GM21381 (cell line): ENCODE data around the gene DYNC1LI1.
A peak's percentile ranks its signal among the peaks of the same experiment; 100 is the strongest.

ENCODE experiments used
- ATAC-seq: cut with Tn5 transposase; IDR thresholded peaks from one replicate; pipeline ENCODE4 v1.9.1; 2021; ENCODE audit warnings: mild to moderate bottlenecking, moderate library complexity; ENCODE audit not compliant: unreplicated experiment

DYNC1LI1 gene

DNA sequence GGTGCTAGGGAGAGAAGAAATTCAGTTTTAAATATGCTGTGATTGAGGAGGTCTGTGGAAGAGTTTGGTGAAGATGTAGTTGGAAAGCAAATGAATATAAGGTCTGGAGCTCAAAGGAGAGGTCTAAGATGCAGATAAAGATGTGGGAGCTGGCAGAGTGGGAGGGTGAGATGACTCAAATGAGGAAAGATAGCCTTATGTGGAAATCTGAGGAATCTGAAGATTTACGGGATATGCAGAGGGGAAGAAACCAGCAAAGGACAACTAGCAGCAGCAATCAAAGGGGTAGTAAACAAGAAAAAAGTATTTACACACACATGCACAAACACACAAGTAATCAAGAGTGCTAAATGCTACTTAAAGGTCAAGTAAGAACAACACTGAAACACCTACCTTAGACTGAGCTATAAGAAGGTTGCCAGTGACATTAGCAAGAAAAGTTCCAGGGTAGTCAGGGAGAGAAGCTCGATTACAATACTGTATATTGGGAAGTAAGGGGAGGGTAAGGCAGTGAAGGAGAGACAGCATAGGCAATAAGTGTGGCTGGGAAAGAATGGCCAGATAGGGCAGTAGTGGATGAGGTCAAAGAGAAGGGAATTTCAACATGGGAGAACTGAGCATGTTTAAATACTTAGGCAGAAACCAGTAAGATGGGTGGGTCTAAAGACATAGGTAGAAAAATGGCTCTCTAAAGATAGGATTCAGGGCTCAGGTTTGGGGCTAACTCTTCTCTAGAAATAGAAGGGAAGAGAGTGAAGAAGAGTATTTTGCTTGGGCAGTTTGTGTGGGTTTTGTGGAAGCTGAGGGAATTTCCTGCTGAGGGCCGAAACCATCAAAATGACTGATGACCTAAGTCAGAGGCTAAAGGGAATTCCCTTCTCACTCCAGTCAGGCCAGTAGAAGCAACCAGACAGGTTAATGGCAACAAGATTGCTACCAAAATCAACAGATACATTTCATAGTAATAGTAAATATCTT, 76.9 kb downstream of the DYNC1LI1 start:
- ATAC-seq: peak; percentile 59

DNA sequence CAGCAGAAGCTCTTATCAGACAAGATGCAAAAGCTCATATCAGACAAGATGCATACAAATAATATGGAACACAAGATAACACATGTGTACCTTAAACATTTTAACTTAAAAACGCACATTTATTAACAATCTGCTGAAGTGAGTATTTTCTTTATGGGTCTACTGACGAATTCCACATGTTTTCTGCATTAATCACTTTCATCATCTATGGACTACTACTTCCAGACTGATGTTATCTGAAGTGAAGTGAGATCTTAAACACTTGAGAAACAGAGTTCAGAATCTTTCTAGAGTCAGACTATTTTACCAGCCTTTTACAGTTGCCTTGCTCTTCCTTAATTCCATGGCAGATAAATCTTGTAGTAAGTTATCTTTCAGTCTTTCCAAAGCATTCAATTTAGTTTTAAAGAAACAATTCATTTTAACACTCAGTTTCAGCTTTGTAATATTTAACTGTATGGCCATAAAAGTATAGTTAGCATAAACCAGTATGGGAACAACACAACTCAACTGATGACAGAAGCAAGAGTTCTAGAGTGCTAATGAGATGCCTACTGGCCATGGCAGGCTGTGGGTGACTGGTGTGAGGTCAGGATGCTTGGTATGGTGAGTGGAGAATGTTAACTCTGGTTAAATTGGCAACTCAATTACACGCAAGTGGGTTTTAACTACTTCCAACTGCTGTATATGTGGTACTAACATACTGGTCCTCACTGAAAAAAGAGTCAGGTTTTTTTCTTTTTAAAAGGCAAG, 77.8 kb downstream of the DYNC1LI1 start:
- ATAC-seq: no peak

DNA sequence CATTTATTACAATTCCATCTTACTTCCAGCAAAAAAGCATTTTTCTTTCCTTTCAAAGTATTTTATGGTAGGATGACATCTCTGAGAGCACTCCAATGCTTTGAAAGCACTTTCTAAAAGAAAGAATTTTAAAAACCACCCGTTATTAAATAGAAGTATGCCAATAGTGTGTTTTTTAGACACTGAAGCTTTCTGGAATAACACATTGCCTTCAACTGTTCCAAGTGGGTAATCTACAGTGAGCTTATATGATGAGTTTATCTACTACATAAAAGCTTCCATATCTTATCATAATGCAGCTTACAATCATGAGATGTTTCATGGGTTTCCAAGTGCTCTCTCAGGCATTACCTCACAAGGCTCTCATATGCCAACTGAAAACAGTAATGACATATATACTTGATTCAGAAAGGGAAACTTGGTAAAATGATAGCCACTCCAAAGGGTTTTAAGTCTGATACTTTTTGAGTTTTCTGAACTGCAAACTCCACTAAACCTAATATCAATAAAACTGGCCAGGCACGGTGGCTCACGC, 82.1 kb downstream of the DYNC1LI1 start:
- ATAC-seq: no peak

DNA sequence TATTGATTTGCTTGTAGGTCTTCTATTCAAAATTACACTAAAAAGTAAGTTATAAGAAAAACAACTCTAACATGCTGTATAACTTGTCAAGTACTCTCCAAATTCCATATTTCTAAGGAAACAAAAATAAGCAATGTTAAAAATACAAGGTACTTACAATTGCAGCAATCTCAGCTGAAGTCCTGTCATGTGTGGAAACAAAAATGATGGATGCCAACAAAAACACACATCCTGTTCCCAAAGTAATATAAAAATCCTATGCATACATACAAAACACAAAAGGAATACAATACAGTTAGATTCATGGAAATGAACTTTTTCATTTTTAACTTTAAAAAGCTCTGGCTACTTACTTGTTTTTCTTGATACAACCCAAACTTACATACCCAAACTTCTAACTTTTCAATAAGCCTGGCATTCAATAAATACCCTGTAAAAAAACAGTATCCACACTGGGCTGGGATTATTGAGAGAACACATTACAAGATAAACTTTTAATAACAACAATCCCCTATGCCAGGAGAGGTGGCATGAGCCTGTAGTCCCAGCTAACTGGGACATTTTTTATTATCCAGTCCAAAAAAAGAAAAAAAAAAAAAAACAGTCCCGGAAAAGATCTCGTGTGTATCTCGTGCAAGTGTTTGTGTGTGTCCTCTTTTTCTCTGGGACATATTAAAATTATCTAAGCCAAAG, 82.7 kb downstream of the DYNC1LI1 start:
- ATAC-seq: no peak

DNA sequence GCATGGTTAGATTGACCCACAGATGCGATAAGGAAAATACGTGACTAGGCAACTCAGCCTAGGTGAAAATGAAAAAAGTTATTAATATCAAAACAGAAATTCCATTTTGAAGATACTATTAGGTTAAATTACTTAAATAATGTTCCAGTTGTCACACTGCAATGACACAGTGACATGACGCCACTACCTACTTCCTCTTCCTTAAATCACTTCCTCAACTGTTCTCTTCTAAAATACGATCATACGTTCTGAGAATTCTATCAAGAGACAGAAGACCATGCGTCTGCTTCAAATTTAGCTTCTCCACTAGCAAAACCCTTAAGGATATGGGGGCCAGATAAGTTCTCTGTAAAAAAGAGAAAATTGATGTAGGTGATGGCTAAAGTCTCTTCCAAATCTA, 86.2 kb downstream of the DYNC1LI1 start:
- no peak for ATAC-seq

DNA sequence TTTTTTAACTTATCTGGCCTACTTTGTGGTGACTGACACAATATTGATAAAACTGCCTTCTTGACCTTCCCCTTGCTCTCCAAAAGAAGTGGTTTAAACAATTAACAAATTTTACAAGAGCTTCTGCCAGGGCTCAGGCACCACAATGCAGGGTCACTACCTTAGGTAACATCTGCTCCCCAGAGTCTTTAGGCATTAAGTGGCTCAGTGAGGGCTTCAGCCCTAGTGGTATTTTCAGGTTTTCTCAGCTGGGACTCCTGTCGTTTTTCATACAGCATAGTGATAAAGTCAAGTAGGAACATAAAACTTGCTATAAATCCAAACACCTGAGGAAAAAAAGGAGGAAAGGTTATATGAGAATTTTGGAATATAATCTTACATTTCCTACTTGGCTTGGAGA, 86.9 kb downstream of the DYNC1LI1 start:
- ATAC-seq: no peak

DNA sequence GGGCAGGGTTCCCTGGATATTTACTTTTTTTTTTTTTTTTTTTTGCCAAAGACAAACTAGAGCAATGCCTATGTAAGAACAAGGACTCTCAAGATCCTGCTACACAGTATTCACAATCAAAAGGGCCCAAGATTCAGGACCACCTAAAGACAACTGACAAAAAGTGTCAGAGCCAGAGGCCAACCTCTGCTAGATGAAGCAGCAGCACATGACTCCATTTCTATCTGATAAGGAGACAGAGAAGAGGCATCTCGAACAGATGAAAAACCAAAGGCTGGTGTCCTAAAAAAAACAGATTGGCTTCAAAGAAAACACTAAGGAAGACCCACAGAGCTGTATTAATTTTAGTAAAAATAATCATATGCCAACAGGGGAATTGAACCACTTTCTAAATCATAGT, 88.0 kb downstream of the DYNC1LI1 start:
- ATAC-seq: no peak

DNA sequence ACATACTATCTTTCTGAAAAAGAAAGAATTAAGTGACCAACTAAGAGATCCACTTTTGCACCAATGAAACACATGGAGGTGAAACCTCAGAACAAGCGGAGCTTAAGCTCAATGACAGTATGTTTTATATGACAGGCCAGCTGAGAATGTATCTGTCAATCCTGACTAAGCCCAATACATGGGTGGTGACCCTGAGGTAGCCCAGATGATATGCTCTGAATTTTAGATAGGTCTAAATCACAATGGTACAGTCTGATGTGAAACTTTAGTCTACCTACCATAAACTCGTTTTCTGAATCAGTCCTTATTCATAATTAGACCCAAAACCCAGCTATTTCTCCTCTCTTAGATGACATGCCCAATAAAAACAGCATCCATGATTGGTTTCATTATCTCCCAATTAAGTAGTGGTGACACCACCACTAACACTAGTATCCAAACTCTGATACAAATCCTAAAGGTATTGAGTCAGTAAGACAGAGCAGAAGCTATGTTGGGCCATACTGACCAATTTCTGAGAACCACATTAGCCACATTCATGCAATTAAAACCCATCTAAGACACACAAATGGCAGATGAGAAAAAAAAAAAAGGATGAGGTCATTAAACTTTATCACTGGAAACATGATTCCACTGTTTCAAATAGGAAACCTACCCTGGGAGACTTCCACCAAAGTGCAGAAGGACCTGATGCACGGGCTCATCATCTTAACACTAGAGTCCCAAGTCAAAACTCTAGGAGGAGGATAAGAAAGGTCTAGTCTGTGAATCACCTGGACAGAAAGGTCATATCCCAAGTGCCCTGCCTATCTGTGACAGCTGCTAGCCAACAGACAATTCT, 88.6 kb downstream of the DYNC1LI1 start:
- no peak for ATAC-seq

DNA sequence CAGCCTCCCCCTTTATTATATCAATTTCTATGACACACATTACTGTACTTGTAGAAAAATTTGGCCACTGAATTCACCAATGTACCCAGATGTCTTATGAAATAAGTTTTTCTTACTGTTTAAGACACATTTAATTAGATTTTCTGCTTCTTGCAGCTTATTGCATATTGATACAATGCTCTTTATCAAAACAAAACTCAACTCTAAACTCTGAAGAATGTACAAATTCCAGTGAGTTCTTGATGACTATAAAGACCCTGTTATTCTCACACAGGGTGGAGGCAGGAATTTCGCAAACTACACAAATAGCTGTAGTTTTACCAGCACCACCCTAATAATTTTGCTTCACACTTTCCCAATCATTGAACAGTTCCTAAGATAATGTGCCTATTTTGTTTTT, 90.1 kb downstream of the DYNC1LI1 start:
- no peak for ATAC-seq
